ENCODE results near the gene ZNF91.
"Not testable (repeated sequence)": the region's sequence is repeated elsewhere in the genome, so short reads cannot be mapped to it uniquely, and the experiment has no call there.

Gene ZNF91

GRCh38 chr19:23394511-23394910 lies 760 bp downstream of the ZNF91 start:
- DNase-seq, result no peak

- no peak for DNase-seq
Observed at GRCh38 chr19:23393121-23393520, 2.1 kb downstream of the ZNF91 start.

GRCh38 chr19:23391236-23391635 lies 4.0 kb downstream of the ZNF91 start:
- DNase-seq, result no peak

GRCh38 chr19:23385404-23385803 lies 9.9 kb downstream of the ZNF91 start:
- no peak for DNase-seq

- DNase-seq, result no peak
Observed at GRCh38 chr19:23384858-23385257, 10.4 kb downstream of the ZNF91 start.

- no peak for DNase-seq
Observed at GRCh38 chr19:23384166-23384565, 11.1 kb downstream of the ZNF91 start.

- DNase-seq, result no peak
Observed at GRCh38 chr19:23382955-23383354, 12.3 kb downstream of the ZNF91 start.

- DNase-seq, result no peak
Observed at GRCh38 chr19:23381114-23381513, 14.2 kb downstream of the ZNF91 start.

GRCh38 chr19:23379671-23380070 lies 15.6 kb downstream of the ZNF91 start:
- DNase-seq, result not testable (repeated sequence)

GRCh38 chr19:23378948-23379347 lies 16.3 kb downstream of the ZNF91 start:
- DNase-seq, result no peak

- DNase-seq, result no peak
Observed at GRCh38 chr19:23377276-23377675, 18.0 kb downstream of the ZNF91 start.

GRCh38 chr19:23366437-23366836 lies 28.8 kb downstream of the ZNF91 start:
- DNase-seq, result no peak

GRCh38 chr19:23366031-23366430 lies 29.2 kb downstream of the ZNF91 start:
- DNase-seq, result not testable (repeated sequence)

GRCh38 chr19:23365222-23365621 lies 30.0 kb downstream of the ZNF91 start:
- DNase-seq, result no peak

- not testable (repeated sequence) for DNase-seq
Observed at GRCh38 chr19:23361843-23362242, 33.4 kb downstream of the ZNF91 start.

- no peak for DNase-seq
Observed at GRCh38 chr19:23351806-23352205, 43.5 kb downstream of the ZNF91 start.

GRCh38 chr19:23346696-23347095 lies 48.6 kb downstream of the ZNF91 start:
- no peak for DNase-seq

GRCh38 chr19:23345838-23346237 lies 49.4 kb downstream of the ZNF91 start:
- no peak for DNase-seq

- no peak for DNase-seq
Observed at GRCh38 chr19:23343434-23344010, 51.7 kb downstream of the ZNF91 start.

- no peak for DNase-seq
Observed at GRCh38 chr19:23328211-23328610, 67.1 kb downstream of the ZNF91 start.

GRCh38 chr19:23321953-23322549 lies 73.2 kb downstream of the ZNF91 start:
- no peak for DNase-seq

- not testable (repeated sequence) for DNase-seq
Observed at GRCh38 chr19:23321403-23321802, 73.9 kb downstream of the ZNF91 start.

- not testable (repeated sequence) for DNase-seq
Observed at GRCh38 chr19:23319571-23319970, 75.7 kb downstream of the ZNF91 start.

GRCh38 chr19:23318941-23319340 lies 76.3 kb downstream of the ZNF91 start:
- not testable (repeated sequence) for DNase-seq

- DNase-seq, result no peak
Observed at GRCh38 chr19:23318143-23318542, 77.1 kb downstream of the ZNF91 start.
